GM19240 (cell line): ENCODE results near the gene SRSF5.

Source experiments
- DNase-seq: peaks from one replicate; pipeline ENCODE4 v3.0.0; 2011; ENCODE audit warnings: low spot score; ENCODE audit not compliant: insufficient read length

Gene SRSF5

GRCh38 chr14:69770559-69770958 is 3.6 kb downstream of the SRSF5 start:
- no peak for DNase-seq

DNA sequence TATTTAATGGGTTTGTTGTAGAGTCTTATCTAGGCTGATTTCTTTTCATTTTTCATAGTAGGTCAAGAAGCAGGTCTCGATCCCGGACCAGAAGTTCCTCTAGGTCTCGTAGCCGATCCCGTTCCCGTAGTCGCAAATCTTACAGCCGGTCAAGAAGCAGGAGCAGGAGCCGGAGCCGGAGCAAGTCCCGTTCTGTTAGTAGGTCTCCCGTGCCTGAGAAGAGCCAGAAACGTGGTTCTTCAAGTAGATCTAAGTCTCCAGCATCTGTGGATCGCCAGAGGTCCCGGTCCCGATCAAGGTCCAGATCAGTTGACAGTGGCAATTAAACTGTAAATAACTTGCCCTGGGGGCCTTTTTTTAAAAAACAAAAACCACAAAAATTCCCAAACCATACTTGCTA is 4.2 kb downstream of the SRSF5 start:
- DNase-seq, result no peak

GRCh38 chr14:69772082-69773017 is 5.4 kb downstream of the SRSF5 start:
- DNase-seq, result no peak

GRCh38 chr14:69773571-69774276 is 6.8 kb downstream of the SRSF5 start:
- DNase-seq, result no peak

DNA sequence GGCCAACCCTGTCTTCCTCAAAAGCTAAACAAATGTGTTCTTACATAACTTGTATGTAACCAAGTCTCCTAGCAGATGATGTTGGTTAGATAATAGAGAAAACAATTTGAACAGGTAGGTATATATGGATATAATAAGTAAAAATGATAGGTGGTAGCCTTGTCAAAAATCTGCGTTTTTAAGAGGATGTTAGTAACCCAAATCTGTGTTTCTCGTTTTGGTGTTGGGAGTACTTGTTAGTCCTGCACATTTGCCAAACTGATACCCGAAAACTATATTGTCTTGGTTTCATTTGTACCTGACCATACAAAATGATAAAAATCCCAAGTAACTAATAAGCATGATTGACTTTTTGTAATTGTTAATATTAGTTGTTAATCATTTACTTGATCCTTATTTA is 8.1 kb downstream of the SRSF5 start:
- DNase-seq, result no peak

DNA sequence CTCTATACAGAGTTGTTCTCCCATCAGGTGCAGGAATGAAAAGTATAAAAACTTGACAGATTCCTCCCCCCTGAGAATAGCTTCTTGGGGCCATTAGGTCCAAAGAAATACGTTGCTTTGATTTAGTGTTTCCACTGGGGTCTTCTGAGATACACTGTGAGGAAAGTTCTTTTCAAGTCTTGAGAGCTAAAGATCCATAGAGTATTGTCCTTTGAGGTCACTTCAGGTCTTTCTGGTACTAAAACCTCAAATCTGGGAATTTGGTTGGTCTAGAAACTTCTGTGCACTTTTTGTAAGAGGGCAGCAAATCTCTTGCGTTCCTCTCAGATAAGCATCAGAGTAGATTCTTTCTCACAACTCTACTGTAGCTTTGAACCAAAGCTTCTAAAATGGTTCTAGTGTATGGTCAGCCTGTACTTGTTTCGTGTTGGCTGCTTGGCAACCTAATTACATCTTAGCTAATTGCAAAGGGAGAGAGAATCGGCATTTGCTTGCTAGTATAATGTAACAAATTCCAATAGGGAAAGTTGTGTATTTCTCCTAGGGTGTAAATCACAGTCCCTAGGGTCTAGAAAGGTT is 10.0 kb downstream of the SRSF5 start:
- DNase-seq, result no peak

GRCh38 chr14:69779088-69779487 is 12.1 kb downstream of the SRSF5 start:
- no peak for DNase-seq

- no peak for DNase-seq
These were observed 13.2 kb downstream of the SRSF5 start for GRCh38 chr14:69780092-69780491.

DNA sequence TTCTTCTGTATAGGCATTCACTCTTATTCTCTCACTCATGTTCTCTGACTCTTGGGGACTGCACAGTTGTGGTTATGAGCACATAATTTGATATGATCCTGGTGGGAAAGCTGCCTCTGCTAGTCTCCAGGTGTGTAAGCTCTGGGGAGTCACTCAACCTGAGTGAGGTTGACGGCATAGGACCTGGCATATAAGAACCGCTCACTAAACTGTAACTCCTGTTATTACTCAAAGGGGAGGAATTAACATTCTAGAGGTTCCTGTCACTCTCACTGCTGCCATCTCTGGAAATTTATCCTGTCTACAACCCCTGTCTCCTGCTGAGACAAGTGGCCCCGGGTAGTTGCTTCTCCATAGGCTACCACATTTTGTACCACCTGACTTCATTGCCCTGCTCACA is 14.0 kb downstream of the SRSF5 start:
- DNase-seq, result no peak

DNA sequence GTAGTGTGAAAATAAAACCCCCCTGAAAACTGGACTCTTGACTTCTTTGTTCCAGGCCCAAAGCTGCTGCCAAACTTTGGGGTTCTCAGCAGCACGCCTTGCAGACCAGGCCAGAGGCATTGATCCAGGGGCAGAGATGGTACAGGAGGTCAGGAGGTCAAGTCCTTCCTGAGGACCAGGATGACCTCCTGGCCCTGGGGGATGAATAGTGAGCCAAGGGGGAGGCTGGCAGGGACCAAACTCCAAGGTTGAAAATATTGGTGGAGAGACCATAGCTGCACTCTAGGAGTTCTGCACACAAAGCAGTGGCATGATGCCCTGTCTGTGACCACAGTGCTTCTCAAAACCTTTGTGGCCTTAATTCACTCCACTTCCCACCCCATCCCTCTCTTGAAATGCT is 18.0 kb downstream of the SRSF5 start:
- no peak for DNase-seq

GRCh38 chr14:69786603-69787002 is 19.7 kb downstream of the SRSF5 start:
- no peak for DNase-seq

- DNase-seq, result no peak
These were observed 22.2 kb downstream of the SRSF5 start for GRCh38 chr14:69789118-69789640.

- no peak for DNase-seq
These were observed 26.0 kb downstream of the SRSF5 start for GRCh38 chr14:69792887-69793421.

- DNase-seq, result no peak
These were observed 27.8 kb downstream of the SRSF5 start for GRCh38 chr14:69794791-69795190.

DNA sequence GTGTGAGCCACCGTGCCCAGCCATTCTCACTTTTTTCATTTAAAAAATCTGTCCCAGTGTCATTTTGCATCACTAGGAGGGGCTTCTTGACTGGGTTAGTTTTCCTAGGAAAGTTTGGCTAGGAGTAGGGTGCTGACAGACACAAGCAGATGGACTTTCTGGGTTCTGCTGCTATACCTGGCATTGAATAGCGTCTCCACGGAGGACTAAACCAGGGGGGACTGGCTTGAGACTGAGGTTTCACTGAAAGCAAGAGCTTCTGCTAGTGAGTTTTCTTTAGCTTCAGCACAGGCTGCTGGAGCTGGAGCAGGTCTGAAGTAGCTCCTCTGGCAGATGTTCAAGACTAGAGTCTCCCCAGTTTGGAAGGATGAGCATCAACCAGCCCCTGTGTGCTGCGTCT is 28.7 kb downstream of the SRSF5 start:
- no peak for DNase-seq

DNA sequence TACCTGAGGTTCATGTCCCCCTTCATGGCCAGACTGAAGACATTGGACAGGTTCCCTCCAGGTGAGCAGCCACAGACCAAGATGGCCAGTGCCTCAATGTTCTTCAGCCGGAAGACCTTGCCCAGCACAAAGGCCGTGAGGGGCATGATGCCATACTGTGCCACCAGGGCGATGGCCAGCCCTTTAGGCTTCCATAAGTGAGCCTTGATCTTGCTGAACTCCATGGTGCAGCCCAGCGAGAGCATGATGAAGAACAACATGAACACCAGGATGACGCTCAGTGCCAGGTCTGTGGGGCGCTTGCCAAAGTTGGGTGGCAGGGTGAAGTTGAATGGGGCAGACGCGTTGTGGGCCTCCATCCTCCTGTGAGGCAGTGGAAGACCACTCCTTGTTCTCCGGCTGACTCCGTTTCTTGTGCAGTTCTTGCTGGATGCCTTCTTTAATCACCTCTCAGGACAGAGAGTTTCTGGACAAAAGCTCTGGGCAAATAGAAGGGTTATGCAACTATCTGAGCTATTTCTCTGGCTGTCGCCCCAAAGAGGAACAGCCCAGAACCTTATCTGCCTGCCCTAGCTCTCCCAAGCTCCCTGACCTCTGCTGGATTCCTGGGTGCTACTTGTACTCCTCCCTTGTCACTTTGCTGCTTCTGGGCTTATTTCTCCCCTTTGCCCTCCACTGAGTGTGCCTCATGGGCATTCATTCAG is 30.0 kb downstream of the SRSF5 start, which contains the start of gene SLC10A1:
Gene SLC10A1 (minus strand): TSS at position 445 of the 704 bp plus-strand sequence. CDS start 86 bp downstream, at position 359.
- DNase-seq, result no peak

DNA sequence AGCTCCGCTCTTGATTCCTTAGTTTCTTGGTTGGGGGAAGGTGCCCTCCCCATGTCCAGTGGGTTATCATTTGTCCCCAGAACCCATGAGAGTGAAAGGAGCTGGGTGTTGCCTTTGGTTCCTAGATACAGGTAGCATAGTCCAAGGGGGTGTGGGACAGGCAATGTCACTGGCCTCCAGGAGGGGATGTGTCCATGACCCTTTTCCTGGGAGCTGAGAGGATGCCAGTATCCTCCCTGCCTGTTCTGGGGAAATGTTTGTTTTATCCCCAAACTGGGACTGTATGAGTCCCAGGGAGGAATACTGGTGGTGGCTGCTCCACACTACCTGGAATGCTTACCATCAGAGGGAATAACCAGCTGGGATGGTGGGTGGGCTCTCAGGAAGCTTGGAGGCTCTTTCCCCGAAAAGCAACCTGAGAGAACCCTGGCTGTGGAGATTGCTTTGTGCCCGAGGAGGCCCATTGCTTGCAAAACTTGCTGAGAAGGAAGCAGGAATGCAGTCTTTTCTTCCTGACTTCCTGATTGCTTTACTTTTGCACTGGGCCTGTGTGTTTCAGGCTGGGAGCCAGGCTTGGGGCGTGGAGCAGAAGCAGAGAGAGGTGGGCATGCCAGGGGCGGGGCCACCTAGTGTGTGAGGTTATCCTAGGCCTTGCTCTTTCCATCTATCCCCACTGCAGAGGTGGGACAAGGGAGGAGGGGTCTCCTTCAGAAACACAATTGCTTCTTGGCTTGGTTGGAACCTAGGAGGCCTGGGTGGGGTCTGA is 30.8 kb downstream of the SRSF5 start:
- DNase-seq, result no peak

GRCh38 chr14:69798339-69798735 is 31.4 kb downstream of the SRSF5 start:
- no peak for DNase-seq

GRCh38 chr14:69803753-69804152 is 36.8 kb downstream of the SRSF5 start:
- no peak for DNase-seq

DNA sequence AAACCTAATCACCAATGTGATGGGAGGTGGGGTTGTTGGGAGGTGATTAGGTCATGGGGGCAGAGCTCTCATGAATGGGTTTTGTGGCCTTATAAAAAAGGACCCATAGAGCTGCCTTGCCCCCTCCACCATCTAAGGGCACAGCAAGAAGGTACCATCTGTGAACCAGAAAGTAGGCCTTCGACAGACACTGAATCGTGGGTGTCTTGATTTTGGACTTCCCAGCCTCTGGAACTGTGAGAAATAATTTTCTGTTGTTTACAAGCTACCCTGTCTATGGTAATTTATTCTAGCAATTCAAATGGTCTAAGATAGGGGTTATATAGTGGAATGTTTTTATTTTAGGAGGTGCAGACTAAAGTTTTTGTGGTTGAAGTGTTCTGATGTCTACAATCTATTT is 38.0 kb downstream of the SRSF5 start:
- DNase-seq, result no peak
